ENCODE measurements around the gene CHST1. TPM values are rescaled to one million over a fixed set of nuclear protein-coding genes. Genes with fewer than 3 reads are reported as not detected.

Gene CHST1, protein sequence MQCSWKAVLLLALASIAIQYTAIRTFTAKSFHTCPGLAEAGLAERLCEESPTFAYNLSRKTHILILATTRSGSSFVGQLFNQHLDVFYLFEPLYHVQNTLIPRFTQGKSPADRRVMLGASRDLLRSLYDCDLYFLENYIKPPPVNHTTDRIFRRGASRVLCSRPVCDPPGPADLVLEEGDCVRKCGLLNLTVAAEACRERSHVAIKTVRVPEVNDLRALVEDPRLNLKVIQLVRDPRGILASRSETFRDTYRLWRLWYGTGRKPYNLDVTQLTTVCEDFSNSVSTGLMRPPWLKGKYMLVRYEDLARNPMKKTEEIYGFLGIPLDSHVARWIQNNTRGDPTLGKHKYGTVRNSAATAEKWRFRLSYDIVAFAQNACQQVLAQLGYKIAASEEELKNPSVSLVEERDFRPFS
- 0.14 and 0.37 TPM in 2 replicates for total RNA-seq

GRCh38 chr11:45665206-45665932, at the start of gene CHST1:
CHST1 (minus strand) TSS chr11:45665622; CDS start chr11:45650923, 14,699 bp downstream.

Other genes with a start within 250 kb of the CHST1 start
- 12.9 TPM in 2 replicates for gene SLC35C1, start 139.5 kb upstream of the CHST1 start, total RNA-seq
- 14.9 and 18.4 TPM in 2 replicates for gene CRY2, start 181.9 kb upstream of the CHST1 start, total RNA-seq
- 7.7 and 8.1 TPM in 2 replicates for gene MAPK8IP1, start 220.0 kb upstream of the CHST1 start, total RNA-seq
- gene FREY1, start 241.6 kb upstream of the CHST1 start, total RNA-seq = 1.00 and 1.4 TPM in 2 replicates

Data from smooth muscle cell of bladder (primary cell).